SK-N-SH (cell line): ENCODE measurements around the gene CTRB1. TPM values are rescaled to one million over a fixed set of nuclear protein-coding genes. Genes with fewer than 3 reads are reported as not detected.

Experiments used
- CTCF ChIA-PET: fragments of 300-600, 350-600 bp; formaldehyde crosslinking; extraction: SDS; loops from one replicate; lab custom pipeline; 2021; lab: Yijun Ruan, JAX
- POLR2A ChIA-PET: fragments of 350-600 bp; sonication (Branson Sonifier 250); formaldehyde crosslinking; extraction: SDS; loops from one replicate; lab custom pipeline; 2020; ENCODE audit warnings: antibody characterized with exemption, inconsistent platforms; lab: Yijun Ruan, JAX
- DNase-seq: peaks from one replicate; pipeline ENCODE4 v3.0.0; 2012
- H2AFZ ChIP-seq: fragments of 200-600 bp; sonication (generic); 2 replicates; pipeline ENCODE4 v1.8.1; 2016; ENCODE audit warnings: antibody characterized with exemption, mild to moderate bottlenecking, low read depth
- H3F3A ChIP-seq: fragments of 200-600 bp; sonication (generic); replicated peaks from 2 replicates; pipeline ENCODE3; 2016; ENCODE audit warnings: antibody characterized with exemption, mild to moderate bottlenecking; ENCODE audit not compliant: insufficient read depth
- H3K27ac ChIP-seq, 2 experiments: fragments of 200-500 bp in 1 of 2; fragments of 200-600 bp in 1 of 2; sonication (Bioruptor generic) in 1 of 2; sonication (generic), shearing (Covaris generic) in 1 of 2; 2 replicates each; pipeline versions ENCODE4 v1.5.1 to v1.6.1; 2014 to 2016; ENCODE audit warnings: low read depth in 2 of 2, inconsistent platforms in 1 of 2, low read length in 1 of 2, mild to moderate bottlenecking in 1 of 2, mixed read lengths in 1 of 2
- H3K27me3 ChIP-seq: fragments of 200-600 bp; sonication (generic), shearing (Covaris generic); 2 replicates; pipeline ENCODE4 v1.6.1; 2016; ENCODE audit warnings: mixed run types; ENCODE audit not compliant: insufficient read depth
- H3K36me3 ChIP-seq, 2 experiments: fragments of 200-500 bp in 1 of 2; fragments of 200-600 bp in 1 of 2; sonication (Bioruptor generic) in 1 of 2; sonication (generic) in 1 of 2; replicated peaks in 1 of 2; 2 replicates each; pipeline versions ENCODE3 to v1.5.1; 2014 to 2016; ENCODE audit warnings: low read length in 1 of 2, mild to moderate bottlenecking in 1 of 2; ENCODE audit not compliant: insufficient read depth in 2 of 2, control insufficient read depth in 1 of 2
- H3K4me1 ChIP-seq, 2 experiments: fragments of 200-500 bp in 1 of 2; fragments of 200-600 bp in 1 of 2; sonication (Bioruptor generic) in 1 of 2; sonication (generic), shearing (Covaris generic) in 1 of 2; 2 replicates each; pipeline versions ENCODE4 v1.5.1 to v1.6.1; 2014 to 2016; ENCODE audit warnings: low read depth in 1 of 2, low read length in 1 of 2, mixed run types in 1 of 2; ENCODE audit not compliant: insufficient read depth in 2 of 2, control insufficient read depth in 1 of 2
- H3K4me2 ChIP-seq: fragments of 200-600 bp; sonication (generic), shearing (Covaris generic); 2 replicates; pipeline ENCODE4 v1.6.1; 2017; ENCODE audit warnings: mixed run types
- H3K4me3 ChIP-seq, 2 experiments: fragments of 200-500 bp in 1 of 2; fragments of 200-600 bp in 1 of 2; sonication (Bioruptor generic) in 1 of 2; sonication (generic), shearing (Covaris generic) in 1 of 2; 2 replicates each; pipeline versions ENCODE4 v1.5.1 to v1.8.1; 2014 to 2016; ENCODE audit warnings: low read depth in 2 of 2, inconsistent platforms in 1 of 2, low read length in 1 of 2, mild to moderate bottlenecking in 1 of 2, mixed read lengths in 1 of 2, moderate library complexity in 1 of 2
- H3K79me2 ChIP-seq: fragments of 200-600 bp; sonication (generic); 2 replicates; pipeline ENCODE4 v1.8.1; 2017; ENCODE audit warnings: mild to moderate bottlenecking; ENCODE audit not compliant: insufficient read depth
- H3K9ac ChIP-seq: fragments of 200-600 bp; sonication (generic); 2 replicates; pipeline ENCODE4 v1.6.1; 2017; ENCODE audit warnings: mixed run types
- H3K9me2 ChIP-seq: fragments of 200-600 bp; sonication (generic); 2 replicates; pipeline ENCODE4 v1.6.1; 2017; ENCODE audit warnings: mixed run types
- H3K9me3 ChIP-seq: fragments of 200-600 bp; sonication (generic); 2 replicates; pipeline ENCODE4 v1.6.1; 2017; ENCODE audit warnings: mixed run types, mild to moderate bottlenecking, moderate library complexity
- H4K20me1 ChIP-seq: fragments of 200-600 bp; sonication (generic); 2 replicates; pipeline ENCODE4 v1.6.1; 2017; ENCODE audit warnings: mild to moderate bottlenecking, mixed run types; ENCODE audit not compliant: insufficient read depth
- ELF1 ChIP-seq: IDR thresholded peaks from 2 replicates; pipeline ENCODE4 v1.4.0; 2012
- EP300 ChIP-seq, 2 experiments: IDR thresholded peaks; 2 replicates each; pipeline versions ENCODE4 v1.4.0 to v1.6.1; 2012; ENCODE audit warnings: borderline replicate concordance in 1 of 2, low read depth in 1 of 2, low read length in 1 of 2
- FOXM1 ChIP-seq: IDR thresholded peaks from 2 replicates; pipeline ENCODE4 v1.4.0; 2012; ENCODE audit warnings: low read depth, mild to moderate bottlenecking
- GATA2 ChIP-seq: sonication (generic); formaldehyde crosslinking; IDR thresholded peaks from 2 replicates; pipeline ENCODE4 v1.5.0; 2020; ENCODE audit warnings: mild to moderate bottlenecking, missing genetic modification reagents
- MEF2A ChIP-seq: IDR thresholded peaks from 2 replicates; pipeline ENCODE4 v1.4.0; 2012; ENCODE audit warnings: low read depth, borderline replicate concordance
- NRF1 ChIP-seq: IDR thresholded peaks from 2 replicates; pipeline ENCODE4 v1.6.1; 2012; ENCODE audit warnings: low read depth, mild to moderate bottlenecking, low read length
- POLR2AphosphoS5 ChIP-seq: IDR thresholded peaks from 2 replicates; pipeline ENCODE4 v1.6.1; 2012; ENCODE audit warnings: low read depth, low read length
- RAD21 ChIP-seq: IDR thresholded peaks from 2 replicates; pipeline ENCODE4 v1.6.1; 2012; ENCODE audit warnings: mild to moderate bottlenecking, low read length
- RCOR1 ChIP-seq: fragments of 150-350 bp; IDR thresholded peaks from 2 replicates; pipeline ENCODE4 v1.6.1; 2017; ENCODE audit warnings: antibody characterized with exemption, low read length
- RFX5 ChIP-seq: IDR thresholded peaks from 2 replicates; pipeline ENCODE4 v1.6.1; 2012; ENCODE audit warnings: mild to moderate bottlenecking, improper control_type of control experiment, low read length
- SIN3A ChIP-seq: IDR thresholded peaks from 2 replicates; pipeline ENCODE4 v1.6.1; 2012; ENCODE audit warnings: low read depth, mild to moderate bottlenecking, low read length, moderate library complexity, borderline replicate concordance
- SMC3 ChIP-seq: IDR thresholded peaks from 2 replicates; pipeline ENCODE4 v1.6.1; 2012; ENCODE audit warnings: low read depth, low read length, improper control_type of control experiment
- TEAD4 ChIP-seq: IDR thresholded peaks from 2 replicates; pipeline ENCODE4 v1.4.0; 2012; ENCODE audit warnings: mild to moderate bottlenecking, borderline replicate concordance; ENCODE audit not compliant: insufficient read depth
- WGBS: methylation state at CpG from one replicate; pipeline ENCODE4 v1.1.6; 2017; ENCODE audit warnings: low lambda C conversion rate; 5-methylcytosine and 5-hydroxymethylcytosine counted together
- polyA plus RNA-seq, 3 experiments: library from polyadenylated mRNA; depleted of rRNA; stranded (reverse); fragments of >200 nt; gene quantifications; 2 replicates each; pipeline ENCODE4 v1.2.3, GENCODE V29; 2012
- TF ChIP-seq, protein P1 (sequence below): IDR thresholded peaks from 2 replicates; pipeline ENCODE4 v1.6.1; 2012; ENCODE audit warnings: mild to moderate bottlenecking, low read depth, low read length, moderate library complexity
- TF ChIP-seq, protein P2 (sequence below): IDR thresholded peaks from 2 replicates; pipeline ENCODE4; 2012
- TF ChIP-seq, protein P3 (sequence below): fragments of 150-350 bp; IDR thresholded peaks from 2 replicates; pipeline ENCODE4 v1.6.1; 2016; ENCODE audit warnings: mild to moderate bottlenecking, low read depth, low read length
- TF ChIP-seq, protein P4 (sequence below): IDR thresholded peaks from 2 replicates; pipeline ENCODE4 v1.4.0; 2012; ENCODE audit warnings: low read depth
- TF ChIP-seq, protein P5 (sequence below): fragments of 200-600 bp; sonication (generic); IDR thresholded peaks from 2 replicates; pipeline ENCODE4 v1.6.1; 2017; ENCODE audit warnings: antibody characterized with exemption, mild to moderate bottlenecking, moderate library complexity

Gene CTRB1
- polyA plus RNA-seq, 1 of the 3 experiments (the other 2 are of a cell fraction), result not detected

DNA sequence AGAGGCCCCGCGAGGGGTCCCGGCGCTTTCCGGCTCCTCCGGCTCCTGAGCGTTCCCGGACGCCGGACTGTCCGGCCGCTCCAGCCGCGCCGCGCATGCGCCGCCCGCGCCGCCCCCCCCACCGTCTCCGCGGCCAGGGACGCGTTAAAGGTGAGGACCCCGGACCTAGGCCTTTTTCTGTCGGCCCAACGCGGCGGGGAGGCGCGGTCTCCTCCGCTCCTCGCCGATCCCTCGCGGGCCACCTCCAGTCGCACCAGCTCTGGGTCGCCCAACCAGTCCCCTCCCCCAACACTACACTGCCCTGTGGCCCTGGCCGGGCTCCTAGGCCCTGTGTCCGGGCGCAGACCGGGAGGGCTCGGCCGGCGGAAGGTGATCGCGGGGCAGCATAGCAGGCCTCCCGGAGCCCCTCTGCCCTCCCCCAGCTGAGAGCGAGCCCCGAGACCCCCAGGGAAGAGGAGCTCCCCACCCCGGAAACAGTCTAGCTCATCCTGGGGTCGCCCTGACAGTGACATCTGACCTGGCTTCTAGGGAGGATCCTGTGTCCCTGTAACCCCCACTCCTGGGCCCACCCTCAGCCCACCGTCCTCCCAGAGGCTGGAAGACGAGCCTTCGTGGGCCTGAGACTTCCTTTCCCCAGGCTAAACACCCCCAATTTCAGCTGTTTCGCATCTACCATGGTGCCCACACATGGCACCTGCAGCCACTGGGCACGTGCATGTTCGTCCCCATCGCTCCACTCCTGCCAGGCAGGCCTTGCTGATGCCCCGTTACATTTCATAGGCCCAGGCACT is 47.3 kb downstream of the CTRB1 start (continued):
- TF ChIP-seq TEAD4, result no peak
- TF ChIP-seq EP300 (IDR thresholded peaks at IDR 0.05; ENCODE audit: borderline replicate concordance in 1 of 2, low read depth in 1 of 2, low read length in 1 of 2), result 0 out of 4 replicates have a peak, but pooled peaks of 1 of the 2 experiments have one; percentile 8
- no peak for TF ChIP-seq MEF2A
- TF ChIP-seq, protein P1, sequence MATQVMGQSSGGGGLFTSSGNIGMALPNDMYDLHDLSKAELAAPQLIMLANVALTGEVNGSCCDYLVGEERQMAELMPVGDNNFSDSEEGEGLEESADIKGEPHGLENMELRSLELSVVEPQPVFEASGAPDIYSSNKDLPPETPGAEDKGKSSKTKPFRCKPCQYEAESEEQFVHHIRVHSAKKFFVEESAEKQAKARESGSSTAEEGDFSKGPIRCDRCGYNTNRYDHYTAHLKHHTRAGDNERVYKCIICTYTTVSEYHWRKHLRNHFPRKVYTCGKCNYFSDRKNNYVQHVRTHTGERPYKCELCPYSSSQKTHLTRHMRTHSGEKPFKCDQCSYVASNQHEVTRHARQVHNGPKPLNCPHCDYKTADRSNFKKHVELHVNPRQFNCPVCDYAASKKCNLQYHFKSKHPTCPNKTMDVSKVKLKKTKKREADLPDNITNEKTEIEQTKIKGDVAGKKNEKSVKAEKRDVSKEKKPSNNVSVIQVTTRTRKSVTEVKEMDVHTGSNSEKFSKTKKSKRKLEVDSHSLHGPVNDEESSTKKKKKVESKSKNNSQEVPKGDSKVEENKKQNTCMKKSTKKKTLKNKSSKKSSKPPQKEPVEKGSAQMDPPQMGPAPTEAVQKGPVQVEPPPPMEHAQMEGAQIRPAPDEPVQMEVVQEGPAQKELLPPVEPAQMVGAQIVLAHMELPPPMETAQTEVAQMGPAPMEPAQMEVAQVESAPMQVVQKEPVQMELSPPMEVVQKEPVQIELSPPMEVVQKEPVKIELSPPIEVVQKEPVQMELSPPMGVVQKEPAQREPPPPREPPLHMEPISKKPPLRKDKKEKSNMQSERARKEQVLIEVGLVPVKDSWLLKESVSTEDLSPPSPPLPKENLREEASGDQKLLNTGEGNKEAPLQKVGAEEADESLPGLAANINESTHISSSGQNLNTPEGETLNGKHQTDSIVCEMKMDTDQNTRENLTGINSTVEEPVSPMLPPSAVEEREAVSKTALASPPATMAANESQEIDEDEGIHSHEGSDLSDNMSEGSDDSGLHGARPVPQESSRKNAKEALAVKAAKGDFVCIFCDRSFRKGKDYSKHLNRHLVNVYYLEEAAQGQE, result no peak
- peak; percentile 64; the same call in 1 of the 2 replicates for TF ChIP-seq POLR2AphosphoS5
- TF ChIP-seq SIN3A, result no peak
- no peak for TF ChIP-seq GATA2 (CRISPR knock-in tag)

DNA sequence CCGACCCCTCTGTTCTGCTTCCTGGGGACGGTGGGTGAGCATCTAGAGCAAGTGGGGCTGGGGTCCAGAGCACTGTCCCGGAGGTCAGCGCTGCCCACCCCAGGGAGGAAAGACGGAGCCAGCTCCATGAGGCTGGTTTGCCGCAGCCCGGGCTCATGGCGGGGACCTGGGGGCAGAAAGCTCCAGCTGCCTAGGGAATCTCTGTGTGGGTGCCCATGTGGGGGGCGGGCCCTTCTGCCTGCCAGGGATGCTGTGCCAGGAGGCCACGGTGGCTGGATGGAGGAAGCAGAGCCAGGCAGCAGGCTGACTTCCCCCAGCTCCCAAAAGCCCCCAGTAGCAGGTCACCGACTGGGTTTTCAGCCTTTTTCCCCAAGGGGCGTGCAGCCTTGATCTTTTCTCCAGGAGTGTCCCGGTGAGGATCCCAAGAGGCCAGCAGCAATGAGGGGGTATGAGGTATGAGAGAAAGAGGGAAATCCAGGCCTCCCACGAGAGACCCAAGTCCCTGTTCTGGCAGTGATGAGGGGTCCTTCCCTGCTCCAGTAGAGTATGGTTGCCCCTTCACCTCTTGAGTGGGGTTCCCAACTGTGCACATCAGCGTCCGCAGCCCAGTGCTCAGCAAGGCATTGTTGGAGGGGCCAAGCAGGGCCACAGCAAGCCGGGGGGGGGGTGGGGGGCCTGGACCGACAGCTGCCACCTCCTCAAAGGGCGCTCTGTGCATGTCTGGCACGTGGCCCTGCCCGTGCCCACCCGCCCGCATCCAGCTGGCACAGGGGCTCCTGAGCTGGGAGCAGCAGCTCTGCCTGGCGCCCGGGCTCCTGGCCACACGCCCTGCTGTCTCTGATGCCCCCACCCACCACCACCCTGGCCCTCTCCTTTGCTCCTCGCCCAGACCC is 48.2 kb downstream of the CTRB1 start:
- peak overlapping the region; percentile 93; the same call in 1 of the 2 replicates for H3K4me2 ChIP-seq
- H3K36me3 ChIP-seq, result peaks cover 5 to 6% of the 10 kb centered on the region in 2 experiments
- peaks cover 28 to 49% of the 10 kb centered on the region in 2 experiments for H3K4me1 ChIP-seq
- 84% methylated on average over 13 of the region's 27 CpGs for WGBS
- CTCF ChIA-PET, result interaction anchor here (0.8 to 1.4 kb wide), 4 partner anchors 14 to 118 kb away, joined by 3 to 5 read pairs (median 4); no protein-coding TSS in a partner anchor
- POLR2A ChIA-PET, result no interaction called here
- no peak overlapping the region; the same call in 1 of the 2 replicates for H3K9ac ChIP-seq
- H2AFZ ChIP-seq, result no peak overlapping the region
- peaks cover 28% of the 10 kb centered on the region for H4K20me1 ChIP-seq
- H3K9me2 ChIP-seq, result no peaks in the 10 kb centered on the region
- H3K79me2 ChIP-seq, result peaks cover 47% of the 10 kb centered on the region
- H3F3A ChIP-seq, result peaks cover 3% of the 10 kb centered on the region
- no peaks in the 10 kb centered on the region for H3K9me3 ChIP-seq
- H3K27ac ChIP-seq, result no peak overlapping the region; a peak in 1 of 4 replicates
- H3K4me3 ChIP-seq, result peak overlapping the region; percentile 92 to 95; a peak in 3 of 4 replicates
- DNase-seq, result peak; percentile 50
- no peaks in the 10 kb centered on the region for H3K27me3 ChIP-seq
- no peak for TF ChIP-seq FOXM1
- TF ChIP-seq POLR2AphosphoS5, result no peak
- no peak for TF ChIP-seq RFX5
- TF ChIP-seq, protein P2, sequence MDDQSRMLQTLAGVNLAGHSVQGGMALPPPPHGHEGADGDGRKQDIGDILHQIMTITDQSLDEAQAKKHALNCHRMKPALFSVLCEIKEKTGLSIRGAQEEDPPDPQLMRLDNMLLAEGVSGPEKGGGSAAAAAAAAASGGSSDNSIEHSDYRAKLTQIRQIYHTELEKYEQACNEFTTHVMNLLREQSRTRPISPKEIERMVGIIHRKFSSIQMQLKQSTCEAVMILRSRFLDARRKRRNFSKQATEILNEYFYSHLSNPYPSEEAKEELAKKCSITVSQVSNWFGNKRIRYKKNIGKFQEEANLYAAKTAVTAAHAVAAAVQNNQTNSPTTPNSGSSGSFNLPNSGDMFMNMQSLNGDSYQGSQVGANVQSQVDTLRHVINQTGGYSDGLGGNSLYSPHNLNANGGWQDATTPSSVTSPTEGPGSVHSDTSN, result no peak
- TF ChIP-seq SIN3A, result no peak
- TF ChIP-seq ELF1, result no peak
- TF ChIP-seq, protein P3, sequence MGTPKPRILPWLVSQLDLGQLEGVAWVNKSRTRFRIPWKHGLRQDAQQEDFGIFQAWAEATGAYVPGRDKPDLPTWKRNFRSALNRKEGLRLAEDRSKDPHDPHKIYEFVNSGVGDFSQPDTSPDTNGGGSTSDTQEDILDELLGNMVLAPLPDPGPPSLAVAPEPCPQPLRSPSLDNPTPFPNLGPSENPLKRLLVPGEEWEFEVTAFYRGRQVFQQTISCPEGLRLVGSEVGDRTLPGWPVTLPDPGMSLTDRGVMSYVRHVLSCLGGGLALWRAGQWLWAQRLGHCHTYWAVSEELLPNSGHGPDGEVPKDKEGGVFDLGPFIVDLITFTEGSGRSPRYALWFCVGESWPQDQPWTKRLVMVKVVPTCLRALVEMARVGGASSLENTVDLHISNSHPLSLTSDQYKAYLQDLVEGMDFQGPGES, result no peak
- TF ChIP-seq, protein P4, sequence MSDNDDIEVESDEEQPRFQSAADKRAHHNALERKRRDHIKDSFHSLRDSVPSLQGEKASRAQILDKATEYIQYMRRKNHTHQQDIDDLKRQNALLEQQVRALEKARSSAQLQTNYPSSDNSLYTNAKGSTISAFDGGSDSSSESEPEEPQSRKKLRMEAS, result no peak
- TF ChIP-seq SMC3, result no peak
- TF ChIP-seq RCOR1, result no peak
- no peak for TF ChIP-seq RAD21
- TF ChIP-seq, protein P5, sequence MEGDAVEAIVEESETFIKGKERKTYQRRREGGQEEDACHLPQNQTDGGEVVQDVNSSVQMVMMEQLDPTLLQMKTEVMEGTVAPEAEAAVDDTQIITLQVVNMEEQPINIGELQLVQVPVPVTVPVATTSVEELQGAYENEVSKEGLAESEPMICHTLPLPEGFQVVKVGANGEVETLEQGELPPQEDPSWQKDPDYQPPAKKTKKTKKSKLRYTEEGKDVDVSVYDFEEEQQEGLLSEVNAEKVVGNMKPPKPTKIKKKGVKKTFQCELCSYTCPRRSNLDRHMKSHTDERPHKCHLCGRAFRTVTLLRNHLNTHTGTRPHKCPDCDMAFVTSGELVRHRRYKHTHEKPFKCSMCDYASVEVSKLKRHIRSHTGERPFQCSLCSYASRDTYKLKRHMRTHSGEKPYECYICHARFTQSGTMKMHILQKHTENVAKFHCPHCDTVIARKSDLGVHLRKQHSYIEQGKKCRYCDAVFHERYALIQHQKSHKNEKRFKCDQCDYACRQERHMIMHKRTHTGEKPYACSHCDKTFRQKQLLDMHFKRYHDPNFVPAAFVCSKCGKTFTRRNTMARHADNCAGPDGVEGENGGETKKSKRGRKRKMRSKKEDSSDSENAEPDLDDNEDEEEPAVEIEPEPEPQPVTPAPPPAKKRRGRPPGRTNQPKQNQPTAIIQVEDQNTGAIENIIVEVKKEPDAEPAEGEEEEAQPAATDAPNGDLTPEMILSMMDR, result no peak
- TF ChIP-seq NRF1, result no peak
